GM12872 (cell line): Measurements from ENCODE around the gene CDHR1.

Source experiments
- TF ChIP-seq, protein P1 (sequence below): IDR thresholded peaks from 3 replicates; pipeline ENCODE4 v1.5.1; 2011; ENCODE audit warnings: low read depth, mild to moderate bottlenecking, low read length, moderate library complexity; ENCODE audit not compliant: insufficient read depth

The CDHR1 gene

GRCh38 chr10:84256510-84257342 is 62.4 kb downstream of the CDHR1 start:
- TF ChIP-seq, protein P1, sequence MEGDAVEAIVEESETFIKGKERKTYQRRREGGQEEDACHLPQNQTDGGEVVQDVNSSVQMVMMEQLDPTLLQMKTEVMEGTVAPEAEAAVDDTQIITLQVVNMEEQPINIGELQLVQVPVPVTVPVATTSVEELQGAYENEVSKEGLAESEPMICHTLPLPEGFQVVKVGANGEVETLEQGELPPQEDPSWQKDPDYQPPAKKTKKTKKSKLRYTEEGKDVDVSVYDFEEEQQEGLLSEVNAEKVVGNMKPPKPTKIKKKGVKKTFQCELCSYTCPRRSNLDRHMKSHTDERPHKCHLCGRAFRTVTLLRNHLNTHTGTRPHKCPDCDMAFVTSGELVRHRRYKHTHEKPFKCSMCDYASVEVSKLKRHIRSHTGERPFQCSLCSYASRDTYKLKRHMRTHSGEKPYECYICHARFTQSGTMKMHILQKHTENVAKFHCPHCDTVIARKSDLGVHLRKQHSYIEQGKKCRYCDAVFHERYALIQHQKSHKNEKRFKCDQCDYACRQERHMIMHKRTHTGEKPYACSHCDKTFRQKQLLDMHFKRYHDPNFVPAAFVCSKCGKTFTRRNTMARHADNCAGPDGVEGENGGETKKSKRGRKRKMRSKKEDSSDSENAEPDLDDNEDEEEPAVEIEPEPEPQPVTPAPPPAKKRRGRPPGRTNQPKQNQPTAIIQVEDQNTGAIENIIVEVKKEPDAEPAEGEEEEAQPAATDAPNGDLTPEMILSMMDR: peak; percentile 70

- TF ChIP-seq, protein P1: no peak
These were observed 63.1 kb downstream of the CDHR1 start for GRCh38 chr10:84257343-84258020.

GRCh38 chr10:84258034-84258695 is 63.8 kb downstream of the CDHR1 start:
- TF ChIP-seq, protein P1: no peak

GRCh38 chr10:84261236-84261915 is 67.0 kb downstream of the CDHR1 start:
- TF ChIP-seq, protein P1: no peak

GRCh38 chr10:84262190-84262956 is 68.0 kb downstream of the CDHR1 start:
- TF ChIP-seq, protein P1: no peak

DNA sequence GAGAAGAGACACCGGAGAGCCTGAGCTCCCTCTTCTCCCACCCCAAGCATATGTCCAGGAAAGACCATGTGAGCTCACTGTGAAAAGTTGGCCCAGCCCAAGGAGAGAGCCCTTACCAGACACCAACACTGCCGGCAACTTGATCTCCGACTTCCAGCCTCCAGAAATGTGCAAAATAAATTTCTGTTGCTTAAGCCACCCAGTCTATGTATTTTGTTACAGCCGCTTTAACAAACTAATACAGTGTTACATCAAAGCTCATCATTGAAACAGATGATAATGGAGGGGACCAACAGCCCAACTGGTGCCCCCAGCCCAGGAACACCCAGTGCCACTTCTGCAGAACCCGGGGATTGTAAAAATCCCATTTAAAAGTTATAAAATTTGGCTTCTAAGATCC is 69.4 kb downstream of the CDHR1 start:
- TF ChIP-seq, protein P1: no peak
